ENCODE data around the gene CDC37. TPM values are rescaled to one million over a fixed set of nuclear protein-coding genes. Genes with fewer than 3 reads are reported as not detected.

Gene CDC37
- 155 TPM for polyA plus RNA-seq
- long read RNA-seq, donor 1, transcript CDC37-201 (8 exons, 1,608 nt): major isoform, 26 of 40 reads
- long read RNA-seq, donor 1, transcript CDC37-209 (7 exons, 1,377 nt): minor isoform, 6 of 40 reads
- long read RNA-seq, donor 1, partial matches to known transcripts: 7 of 40 reads
- long read RNA-seq, donor 1, other reads (novel, unspliced or antisense): 0 of 40 reads
- long read RNA-seq, donor 2, transcript CDC37-201 (8 exons, 1,608 nt): major isoform, 40 of 82 reads
- long read RNA-seq, donor 2, transcript CDC37-209 (7 exons, 1,377 nt): minor isoform, 8 of 82 reads
- long read RNA-seq, donor 2, partial matches to known transcripts: 34 of 82 reads
- long read RNA-seq, donor 2, other reads (novel, unspliced or antisense): 0 of 82 reads
- long read RNA-seq, donor 3: 0 reads
- long read RNA-seq, donor 4, transcript CDC37-201 (8 exons, 1,608 nt): major isoform, 6 of 7 reads
- long read RNA-seq, donor 4, partial matches to known transcripts: 0 of 7 reads
- long read RNA-seq, donor 4, other reads (novel, unspliced or antisense): 0 of 7 reads
- long read RNA-seq, donor 5, transcript CDC37-209 (7 exons, 1,377 nt): minor isoform, 10 of 37 reads
- long read RNA-seq, donor 5, transcript CDC37-201 (8 exons, 1,608 nt): major isoform, 18 of 37 reads
- long read RNA-seq, donor 5, partial matches to known transcripts: 9 of 37 reads
- long read RNA-seq, donor 5, other reads (novel, unspliced or antisense): 0 of 37 reads
- long read RNA-seq, donor 6, transcript CDC37-201 (8 exons, 1,608 nt): major isoform, 38 of 59 reads
- long read RNA-seq, donor 6, transcript CDC37-209 (7 exons, 1,377 nt): minor isoform, 6 of 59 reads
- long read RNA-seq, donor 6, partial matches to known transcripts: 15 of 59 reads
- long read RNA-seq, donor 6, other reads (novel, unspliced or antisense): 0 of 59 reads
- long read RNA-seq, donor 7, transcript CDC37-201 (8 exons, 1,608 nt): major isoform, 15 of 35 reads
- long read RNA-seq, donor 7, transcript CDC37-209 (7 exons, 1,377 nt): minor isoform, 7 of 35 reads
- long read RNA-seq, donor 7, partial matches to known transcripts: 13 of 35 reads
- long read RNA-seq, donor 7, other reads (novel, unspliced or antisense): 0 of 35 reads
- long read RNA-seq, donor 8, transcript CDC37-201 (8 exons, 1,608 nt): major isoform, 45 of 70 reads
- long read RNA-seq, donor 8, partial matches to known transcripts: 21 of 70 reads
- long read RNA-seq, donor 8, other reads (novel, unspliced or antisense): 0 of 70 reads
- long read RNA-seq, donor 9, transcript CDC37-209 (7 exons, 1,377 nt): minor isoform, 11 of 67 reads
- long read RNA-seq, donor 9, transcript CDC37-201 (8 exons, 1,608 nt): major isoform, 30 of 67 reads
- long read RNA-seq, donor 9, partial matches to known transcripts: 26 of 67 reads
- long read RNA-seq, donor 9, other reads (novel, unspliced or antisense): 0 of 67 reads
- long read RNA-seq, donor 10, transcript CDC37-201 (8 exons, 1,608 nt): major isoform, 26 of 98 reads
- long read RNA-seq, donor 10, transcript CDC37-209 (7 exons, 1,377 nt): minor isoform, 13 of 98 reads
- long read RNA-seq, donor 10, partial matches to known transcripts: 59 of 98 reads
- long read RNA-seq, donor 10, other reads (novel, unspliced or antisense): 0 of 98 reads
- long read RNA-seq, donor 11, transcript CDC37-201 (8 exons, 1,608 nt): major isoform, 15 of 56 reads
- long read RNA-seq, donor 11, partial matches to known transcripts: 22 of 56 reads
- long read RNA-seq, donor 11, other reads (novel, unspliced or antisense): 14 of 56 reads

GRCh38 chr19:10403137-10404021, at the start of gene CDC37:
Gene CDC37, minus strand, starts transcription at chr19:10403542. Its CDS starts 63 bp downstream, at chr19:10403479.
- DNase-seq: peak; percentile 96 to 97
- Histone ChIP-seq H3K36me3 (ENCODE audit: control insufficient read depth, insufficient read depth, low read length) (peaks cover 6% of the 10 kb centered on the region), H3K27ac (ENCODE audit: low read length) (peak within 1 kb of the TSS; percentile 37), H3K27me3 (ENCODE audit: control insufficient read depth, insufficient read depth, low read length) (peaks cover 35% of the 10 kb centered on the region), H3K4me1 (ENCODE audit: control insufficient read depth, insufficient read depth, low read length) (peaks cover 13% of the 10 kb centered on the region), H3K9me3 (ENCODE audit: control insufficient read depth, low read depth, low read length) (peaks cover 2% of the 10 kb centered on the region), H3K4me3 (ENCODE audit: low read length) (peak within 1 kb of the TSS; percentile 100)
- WGBS (ENCODE audit: insufficient coverage, low lambda C conversion rate): no CpG with 5 or more reads among the region's 69 CpGs

DNA sequence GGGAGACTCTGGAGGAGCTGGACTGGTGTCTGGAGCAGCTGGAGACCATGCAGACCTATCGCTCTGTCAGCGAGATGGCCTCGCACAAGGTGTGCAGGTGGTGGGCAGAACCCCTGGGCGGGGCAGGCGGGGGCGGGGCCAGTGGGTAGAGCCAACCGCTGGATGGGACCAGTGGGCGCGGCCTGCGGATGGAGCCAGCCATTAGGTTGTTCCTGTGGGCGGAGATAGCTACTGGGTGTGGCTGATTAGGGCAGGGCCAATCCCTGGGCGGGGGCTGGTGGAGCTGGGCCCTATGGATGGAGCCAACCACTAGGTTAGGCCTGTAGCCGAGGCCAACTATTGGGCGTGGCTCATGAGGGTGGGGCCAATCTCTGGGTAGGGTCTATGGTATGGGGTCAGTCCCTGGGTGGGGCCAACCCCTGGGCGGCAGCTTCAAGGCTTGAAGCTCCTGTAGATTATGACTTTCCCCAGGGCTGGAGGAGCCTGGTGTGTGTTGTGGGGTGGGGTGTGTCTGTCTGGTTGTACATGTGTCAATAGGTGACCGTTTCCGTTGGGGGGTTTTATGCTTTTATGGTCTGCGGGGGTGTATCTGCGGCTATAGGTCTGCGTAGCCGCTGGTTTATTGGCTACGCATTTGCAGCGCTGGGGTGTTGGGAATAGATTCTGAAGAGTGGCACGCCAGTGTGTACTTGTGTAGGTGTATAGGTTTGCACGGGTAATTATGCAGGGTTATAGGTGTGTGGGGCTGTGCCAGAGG, 47.7 kb upstream of the CDC37 start:
- H3K27ac ChIP-seq (ENCODE audit: low read length): no peak overlapping the region
- H3K4me1 ChIP-seq (ENCODE audit: control insufficient read depth, insufficient read depth, low read length): no peaks in the 10 kb centered on the region
- peaks cover 4% of the 10 kb centered on the region for H3K9me3 ChIP-seq (ENCODE audit: control insufficient read depth, low read depth, low read length)
- H3K27me3 ChIP-seq (ENCODE audit: control insufficient read depth, insufficient read depth, low read length): peaks cover 24% of the 10 kb centered on the region
- WGBS (ENCODE audit: insufficient coverage, low lambda C conversion rate): 0% methylated on average over 1 of the region's 25 CpGs
- H3K36me3 ChIP-seq (ENCODE audit: control insufficient read depth, insufficient read depth, low read length): no peaks in the 10 kb centered on the region
- no peak overlapping the region for H3K4me3 ChIP-seq (ENCODE audit: low read length)
- DNase-seq: peak; percentile 48 to 50

GRCh38 chr19:10450191-10450852, 47.0 kb upstream of the CDC37 start:
- no peaks in the 10 kb centered on the region for H3K36me3 ChIP-seq (ENCODE audit: control insufficient read depth, insufficient read depth, low read length)
- 100% methylated on average over 1 of the region's 14 CpGs for WGBS (ENCODE audit: insufficient coverage, low lambda C conversion rate)
- H3K9me3 ChIP-seq (ENCODE audit: control insufficient read depth, low read depth, low read length): peaks cover 4% of the 10 kb centered on the region
- H3K4me3 ChIP-seq (ENCODE audit: low read length): no peak overlapping the region
- no peak overlapping the region for H3K27ac ChIP-seq (ENCODE audit: low read length)
- peaks cover 24% of the 10 kb centered on the region for H3K27me3 ChIP-seq (ENCODE audit: control insufficient read depth, insufficient read depth, low read length)
- no peak for DNase-seq
- H3K4me1 ChIP-seq (ENCODE audit: control insufficient read depth, insufficient read depth, low read length): no peaks in the 10 kb centered on the region

DNA sequence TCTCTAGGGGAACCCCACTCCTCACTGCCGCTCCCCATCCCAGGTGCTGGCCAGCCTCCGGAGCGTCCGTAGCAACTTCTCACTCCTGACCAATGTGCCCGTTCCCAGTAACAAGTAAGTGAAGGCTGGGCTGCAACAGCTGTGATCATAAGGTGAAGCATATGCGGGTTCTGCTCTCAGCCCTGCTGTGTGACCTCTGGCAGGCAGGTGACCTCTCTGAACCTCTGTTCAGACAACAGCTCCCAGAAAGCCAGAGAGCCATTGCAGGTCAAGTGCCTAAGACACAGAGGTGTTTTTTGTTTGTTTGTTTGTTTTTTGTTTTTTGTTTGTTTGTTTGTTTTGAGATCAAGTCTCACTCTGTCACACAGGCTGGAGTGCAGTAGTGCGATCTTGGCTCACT, 45.7 kb upstream of the CDC37 start:
- peaks cover 4% of the 10 kb centered on the region for H3K9me3 ChIP-seq (ENCODE audit: control insufficient read depth, low read depth, low read length)
- no peaks in the 10 kb centered on the region for H3K4me1 ChIP-seq (ENCODE audit: control insufficient read depth, insufficient read depth, low read length)
- DNase-seq: no peak
- H3K27me3 ChIP-seq (ENCODE audit: control insufficient read depth, insufficient read depth, low read length): peaks cover 17% of the 10 kb centered on the region
- WGBS (ENCODE audit: insufficient coverage, low lambda C conversion rate): no CpG with 5 or more reads among the region's 7 CpGs
- H3K27ac ChIP-seq (ENCODE audit: low read length): no peak overlapping the region
- H3K36me3 ChIP-seq (ENCODE audit: control insufficient read depth, insufficient read depth, low read length): no peaks in the 10 kb centered on the region
- no peak overlapping the region for H3K4me3 ChIP-seq (ENCODE audit: low read length)

DNA sequence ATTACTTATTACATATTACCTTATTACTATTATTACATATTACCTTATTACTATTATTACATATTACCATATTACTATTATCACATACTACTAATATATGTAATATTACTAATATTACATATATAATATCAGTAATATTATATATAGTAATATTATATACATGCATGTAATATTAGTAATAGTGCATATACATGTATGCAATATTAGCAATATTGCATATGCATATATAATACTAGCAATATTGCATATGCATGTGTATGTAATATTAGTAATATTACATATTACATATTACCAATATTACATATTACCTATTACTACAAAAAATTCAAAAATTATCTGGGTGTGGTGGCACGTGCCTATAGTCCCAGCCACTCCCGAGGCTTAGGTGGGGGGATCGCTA, 39.4 kb upstream of the CDC37 start:
- no CpG with 5 or more reads among the region's 3 CpGs for WGBS (ENCODE audit: insufficient coverage, low lambda C conversion rate)
- Histone ChIP-seq H3K9me3 (ENCODE audit: control insufficient read depth, low read depth, low read length) (no peaks in the 10 kb centered on the region), H3K4me1 (ENCODE audit: control insufficient read depth, insufficient read depth, low read length) (no peaks in the 10 kb centered on the region), H3K4me3 (ENCODE audit: low read length) (no peak overlapping the region), H3K27me3 (ENCODE audit: control insufficient read depth, insufficient read depth, low read length) (no peaks in the 10 kb centered on the region), H3K27ac (ENCODE audit: low read length) (no peak overlapping the region), H3K36me3 (ENCODE audit: control insufficient read depth, insufficient read depth, low read length) (no peaks in the 10 kb centered on the region)
- DNase-seq: no peak

GRCh38 chr19:10439588-10439987, 36.2 kb upstream of the CDC37 start:
- no peak for DNase-seq
- Histone ChIP-seq H3K27ac (ENCODE audit: low read length) (no peak overlapping the region), H3K4me3 (ENCODE audit: low read length) (no peak overlapping the region), H3K36me3 (ENCODE audit: control insufficient read depth, insufficient read depth, low read length) (no peaks in the 10 kb centered on the region), H3K4me1 (ENCODE audit: control insufficient read depth, insufficient read depth, low read length) (no peaks in the 10 kb centered on the region), H3K27me3 (ENCODE audit: control insufficient read depth, insufficient read depth, low read length) (no peaks in the 10 kb centered on the region), H3K9me3 (ENCODE audit: control insufficient read depth, low read depth, low read length) (no peaks in the 10 kb centered on the region)
- no CpG with 5 or more reads among the region's 5 CpGs for WGBS (ENCODE audit: insufficient coverage, low lambda C conversion rate)

GRCh38 chr19:10433131-10433536, 29.8 kb upstream of the CDC37 start:
- peaks cover 4% of the 10 kb centered on the region for H3K9me3 ChIP-seq (ENCODE audit: control insufficient read depth, low read depth, low read length)
- no peaks in the 10 kb centered on the region for H3K36me3 ChIP-seq (ENCODE audit: control insufficient read depth, insufficient read depth, low read length)
- H3K27ac ChIP-seq (ENCODE audit: low read length): no peak overlapping the region
- H3K4me1 ChIP-seq (ENCODE audit: control insufficient read depth, insufficient read depth, low read length): peaks cover 8% of the 10 kb centered on the region
- H3K4me3 ChIP-seq (ENCODE audit: low read length): no peak overlapping the region
- peaks cover 47% of the 10 kb centered on the region for H3K27me3 ChIP-seq (ENCODE audit: control insufficient read depth, insufficient read depth, low read length)
- no CpG with 5 or more reads among the region's 10 CpGs for WGBS (ENCODE audit: insufficient coverage, low lambda C conversion rate)
- no peak for DNase-seq

DNA sequence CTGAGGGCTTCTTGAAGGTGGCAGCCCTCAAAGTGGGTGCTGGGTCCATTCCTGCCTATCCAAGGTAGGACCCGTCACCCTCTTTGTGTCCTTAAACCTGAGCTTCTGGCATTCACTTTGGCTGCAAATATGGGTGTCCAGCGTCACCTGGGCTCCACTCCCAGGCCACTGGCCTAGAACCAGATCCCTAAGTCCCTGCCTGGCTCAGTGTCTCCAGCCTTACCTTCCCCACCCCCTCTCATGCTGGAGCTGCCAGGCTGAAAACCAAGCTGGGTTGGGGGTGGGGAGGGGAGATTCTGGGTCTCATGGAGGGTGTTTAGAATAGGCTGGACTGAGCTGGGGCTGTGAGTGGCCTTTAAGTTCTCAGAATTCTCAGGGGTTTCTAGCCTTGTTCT, 29.4 kb upstream of the CDC37 start:
- no peak overlapping the region for H3K4me3 ChIP-seq (ENCODE audit: low read length)
- no CpG with 5 or more reads among the region's 2 CpGs for WGBS (ENCODE audit: insufficient coverage, low lambda C conversion rate)
- H3K36me3 ChIP-seq (ENCODE audit: control insufficient read depth, insufficient read depth, low read length): no peaks in the 10 kb centered on the region
- DNase-seq: no peak
- peaks cover 47% of the 10 kb centered on the region for H3K27me3 ChIP-seq (ENCODE audit: control insufficient read depth, insufficient read depth, low read length)
- H3K4me1 ChIP-seq (ENCODE audit: control insufficient read depth, insufficient read depth, low read length): peaks cover 8% of the 10 kb centered on the region
- H3K9me3 ChIP-seq (ENCODE audit: control insufficient read depth, low read depth, low read length): peaks cover 4% of the 10 kb centered on the region
- no peak overlapping the region for H3K27ac ChIP-seq (ENCODE audit: low read length)
